DOHH2 (cell line): ENCODE data around the gene FBXO36.

ENCODE experiments used
- CTCF ChIP-seq: fragments of 200-600 bp; sonication (generic); IDR thresholded peaks from one replicate; pipeline ENCODE4 v1.5.1; 2014; ENCODE audit warnings: antibody characterized with exemption, mild to moderate bottlenecking, low read depth, low read length; ENCODE audit not compliant: poor library complexity, severe bottlenecking
- EZH2phosphoT487 ChIP-seq: fragments of 200-600 bp; sonication (generic); IDR thresholded peaks from 2 replicates; pipeline ENCODE4 v1.6.1; 2017; ENCODE audit warnings: borderline replicate concordance, mild to moderate bottlenecking, antibody characterized with exemption, low read length, moderate library complexity, mixed read lengths

GRCh38 chr2:230050136-230050535 lies 127.8 kb downstream of the FBXO36 start:
- TF ChIP-seq CTCF (no peak), EZH2phosphoT487 (no peak)
